CD4-positive, alpha-beta T cell treated with Interleukin-12 subunit alpha and Interleukin-12 subunit beta, for 1 hour (primary cell): ENCODE data around the gene IFI27L1.
A peak's percentile ranks its signal among the peaks of the same experiment; 100 is the strongest.

Experiments used
- DNase-seq: peaks from one replicate; pipeline ENCODE4 v3.0.0-alpha.2; 2020

IFI27L1 gene

GRCh38 chr14:94115058-94115591, 34.0 kb downstream of the IFI27L1 start:
- no peak for DNase-seq

- DNase-seq, result no peak
Measured at GRCh38 chr14:94115631-94116030, 34.5 kb downstream of the IFI27L1 start.

- no peak for DNase-seq
Measured at GRCh38 chr14:94116701-94117100, 35.6 kb downstream of the IFI27L1 start.

DNA sequence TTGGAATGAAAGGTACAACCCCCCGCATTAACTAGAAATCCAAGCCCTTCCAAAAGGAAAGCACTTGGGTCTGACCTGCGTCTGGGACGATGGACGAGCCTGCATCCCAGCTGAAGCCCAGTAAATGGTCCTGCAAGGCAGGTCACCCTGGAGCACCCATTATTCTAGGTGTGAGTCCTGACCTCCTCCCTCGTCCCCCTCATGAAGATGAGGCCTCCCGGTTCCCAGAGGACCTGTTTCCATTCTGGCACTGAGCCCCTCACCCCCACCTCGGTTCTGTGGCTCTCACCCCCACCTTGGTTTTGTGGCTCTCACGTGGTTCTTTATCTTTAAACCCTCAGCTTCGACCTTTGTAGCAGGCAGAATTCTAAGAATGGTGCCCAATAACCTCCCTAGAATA, 36.7 kb downstream of the IFI27L1 start:
- DNase-seq, result no peak

DNA sequence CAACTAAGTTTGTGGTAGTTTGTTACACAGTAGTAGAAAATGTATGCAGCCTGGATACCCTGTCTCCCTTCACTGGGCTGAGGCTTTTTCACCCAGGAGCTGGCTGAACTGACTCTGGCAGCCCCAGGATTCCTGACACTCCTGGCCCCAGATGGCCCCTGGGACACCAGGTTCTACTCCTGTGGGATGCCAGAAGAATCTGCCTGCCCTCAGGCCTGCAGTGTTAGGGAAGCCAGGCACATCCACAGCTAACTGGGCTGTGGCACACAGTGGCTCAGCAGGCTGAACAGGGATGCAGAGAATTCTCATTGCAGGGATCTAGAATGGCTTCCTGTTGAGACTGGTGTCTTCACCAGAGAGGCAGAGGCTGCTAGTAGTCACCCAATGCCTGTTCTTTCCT, 38.0 kb downstream of the IFI27L1 start:
- DNase-seq, result no peak

- no peak for DNase-seq
Measured at GRCh38 chr14:94120667-94121340, 39.7 kb downstream of the IFI27L1 start.

DNA sequence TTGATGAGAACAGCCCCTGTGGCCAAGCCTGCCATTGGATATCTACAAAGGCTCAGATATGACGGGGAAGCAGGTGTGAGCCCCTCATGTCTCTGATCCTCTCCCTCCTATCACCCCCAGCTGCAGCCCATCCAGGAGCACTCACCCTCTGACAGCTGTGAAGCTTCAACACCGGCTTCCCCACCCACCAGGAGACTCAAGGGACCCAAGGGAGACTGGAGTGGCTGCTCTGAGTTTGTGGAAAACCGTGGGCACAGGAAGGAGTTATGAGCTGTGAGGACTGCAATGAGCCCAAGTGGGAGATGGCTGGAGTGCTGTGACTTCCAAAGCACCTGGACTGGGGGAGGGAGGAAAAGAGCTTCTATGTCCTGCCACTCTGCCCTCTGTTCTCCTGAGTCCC, 40.4 kb downstream of the IFI27L1 start:
- DNase-seq, result no peak

GRCh38 chr14:94122438-94122837, 41.3 kb downstream of the IFI27L1 start:
- DNase-seq, result no peak

- no peak for DNase-seq
Measured at GRCh38 chr14:94123296-94123695, 42.2 kb downstream of the IFI27L1 start.

- DNase-seq, result no peak
Measured at GRCh38 chr14:94123868-94124267, 42.8 kb downstream of the IFI27L1 start.

- no peak for DNase-seq
Measured at GRCh38 chr14:94124582-94125377, 43.7 kb downstream of the IFI27L1 start.

GRCh38 chr14:94125659-94126418, 44.7 kb downstream of the IFI27L1 start:
- no peak for DNase-seq

- DNase-seq, result no peak
Measured at GRCh38 chr14:94126419-94126677, 45.2 kb downstream of the IFI27L1 start.

DNA sequence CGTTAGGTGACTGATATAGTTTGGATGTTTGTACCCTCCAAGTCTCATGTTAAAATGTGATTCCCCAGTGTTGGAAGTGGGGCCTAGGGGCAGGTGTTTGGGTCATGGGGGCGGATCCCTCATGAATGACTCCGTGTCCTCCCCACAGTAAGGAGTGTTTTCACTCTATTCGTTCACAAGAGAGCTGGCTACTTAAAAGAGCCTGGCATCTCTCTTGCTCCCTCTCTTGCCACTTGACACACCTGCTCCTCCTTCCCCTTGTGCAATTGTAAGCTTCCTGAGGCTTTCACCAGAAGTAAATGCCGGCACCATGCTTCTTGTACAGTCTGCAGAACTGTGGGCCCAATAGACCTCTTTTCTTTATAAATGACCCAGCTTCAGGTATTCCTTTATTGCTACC, 45.7 kb downstream of the IFI27L1 start:
- DNase-seq, result no peak

DNA sequence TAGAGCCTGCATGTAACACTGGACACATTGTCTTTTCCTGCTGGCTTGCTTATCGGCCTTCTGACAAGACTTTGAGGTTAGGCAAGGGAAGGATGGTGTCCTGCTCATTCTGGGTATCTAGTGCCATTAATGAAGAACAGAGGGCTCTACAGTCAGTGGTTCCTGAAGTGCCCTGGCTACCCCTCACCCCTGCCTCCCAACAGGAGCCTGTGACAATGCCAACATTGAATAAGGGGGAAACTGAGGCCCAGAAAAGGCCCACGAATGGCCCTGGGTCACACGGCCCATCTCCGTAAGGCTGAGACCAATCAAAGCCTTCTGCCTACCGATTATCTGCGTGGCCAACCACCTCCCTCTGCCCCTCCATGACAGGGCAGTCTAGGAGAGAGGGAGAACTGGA, 46.2 kb downstream of the IFI27L1 start:
- no peak for DNase-seq

GRCh38 chr14:94128216-94128839, 47.2 kb downstream of the IFI27L1 start:
- DNase-seq, result no peak

DNA sequence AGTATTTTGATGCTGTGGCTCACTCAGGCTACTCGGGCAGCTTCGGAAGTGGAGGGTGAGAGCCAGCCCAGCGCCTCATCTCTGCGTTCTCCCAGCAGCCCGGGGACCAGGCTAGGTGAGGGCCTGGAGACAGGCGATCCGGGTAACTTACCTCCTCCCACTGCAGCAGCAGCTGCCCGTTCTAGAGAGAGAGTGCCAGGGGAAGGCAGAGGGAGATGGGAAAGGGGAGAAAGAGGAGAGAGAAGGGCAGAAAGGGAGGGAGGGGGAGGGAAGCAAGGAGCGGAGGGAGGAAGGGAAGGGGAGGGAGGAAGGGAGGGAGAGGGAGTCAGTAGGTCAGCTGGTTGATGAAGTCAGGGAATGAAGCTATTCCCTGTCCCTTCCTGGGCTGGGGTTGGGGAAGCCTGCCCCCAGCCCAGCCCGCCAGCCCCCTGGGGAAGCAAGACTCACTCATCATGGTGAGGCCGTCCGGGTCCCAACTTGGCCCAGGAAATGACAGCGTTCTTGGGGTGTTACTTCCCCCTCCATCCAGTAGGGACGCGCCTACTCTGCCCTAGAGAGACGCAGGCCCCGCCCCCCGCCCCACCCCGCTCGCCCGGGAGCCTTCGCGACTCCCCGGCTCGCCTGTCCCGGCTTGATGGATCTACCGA, 48.1 kb downstream of the IFI27L1 start, which contains the start of gene IFI27L2:
Gene IFI27L2, minus strand, starts transcription at position 494 of the 647 bp plus-strand sequence. Its CDS starts 40 bp downstream, at position 454.
- peak; percentile 75 for DNase-seq

GRCh38 chr14:94129758-94130414, 48.8 kb downstream of the IFI27L1 start:
- DNase-seq, result peak; percentile 36

- peak; percentile 82 for DNase-seq
Measured at GRCh38 chr14:94132285-94132887, 51.3 kb downstream of the IFI27L1 start.

DNA sequence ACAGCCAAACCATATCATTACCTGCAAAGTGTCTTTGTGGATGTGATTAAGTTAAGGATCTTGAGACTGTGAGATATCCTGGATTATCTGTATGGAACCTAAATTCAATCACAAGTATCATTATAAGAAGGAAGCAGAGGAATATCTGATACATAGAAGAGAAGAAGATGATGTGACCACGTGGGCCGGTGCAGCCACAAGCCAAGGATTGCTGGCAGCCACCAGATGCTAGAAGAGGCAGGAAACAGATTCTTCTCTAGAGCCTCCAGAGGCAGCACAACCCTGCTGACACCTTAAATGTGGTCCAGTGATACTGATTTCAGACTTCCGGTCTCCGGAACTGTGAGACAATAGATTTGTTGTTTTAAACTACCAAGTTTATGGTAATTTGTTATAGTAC, 54.4 kb downstream of the IFI27L1 start:
- DNase-seq, result no peak

- DNase-seq, result peak; percentile 86
Measured at GRCh38 chr14:94136575-94137331, 55.6 kb downstream of the IFI27L1 start.
